Measurements from ENCODE around the gene FARSB.
"Not testable (repeated sequence)": the region's sequence is repeated elsewhere in the genome, so short reads cannot be mapped to it uniquely, and the experiment has no call there.

FARSB gene

GRCh38 chr2:222603501-222603900, 52.4 kb downstream of the FARSB start:
- DNase-seq = no peak

GRCh38 chr2:222598611-222599010, 57.3 kb downstream of the FARSB start:
- DNase-seq = no peak

DNA sequence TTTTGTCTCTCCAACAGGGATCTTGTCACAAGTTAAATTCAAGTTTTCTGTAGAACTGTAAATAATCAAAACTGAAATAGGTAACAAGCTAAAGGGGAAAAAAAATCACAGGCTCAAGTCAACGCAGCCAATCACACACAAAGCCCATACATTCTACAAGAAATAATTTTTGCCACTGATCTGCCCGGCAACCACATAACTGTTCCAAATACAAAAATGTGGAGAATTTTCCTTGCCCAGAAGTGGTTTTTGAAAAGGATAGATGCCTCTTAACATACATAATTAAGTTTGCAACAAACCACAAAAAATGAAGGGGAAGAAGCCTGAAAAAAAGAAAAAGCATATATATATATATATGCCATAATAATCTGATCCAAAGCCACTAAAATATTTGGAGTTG, 60.3 kb downstream of the FARSB start:
- no peak for DNase-seq

DNA sequence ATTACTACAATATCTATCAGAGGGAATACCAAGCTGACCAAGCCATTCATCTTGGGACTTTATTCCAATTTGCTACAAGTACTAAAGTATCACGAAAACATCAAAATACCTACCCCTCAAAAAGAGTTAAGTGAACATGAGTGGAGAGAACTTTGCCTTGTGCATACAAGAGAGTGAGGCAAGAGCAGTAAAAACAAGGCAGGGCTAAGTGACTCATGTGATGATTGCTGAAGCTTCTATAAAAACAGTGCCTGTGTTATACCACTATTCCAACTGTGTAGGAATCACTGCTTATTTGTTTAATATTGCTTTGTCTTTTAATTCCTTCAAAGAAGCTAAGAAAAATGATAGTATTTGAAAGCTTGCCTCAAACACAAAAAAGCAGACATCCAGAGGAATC, 61.2 kb downstream of the FARSB start:
- no peak for DNase-seq

- DNase-seq = no peak
Observed at GRCh38 chr2:222592176-222592575, 63.7 kb downstream of the FARSB start.

- DNase-seq = no peak
Observed at GRCh38 chr2:222591661-222592060, 64.2 kb downstream of the FARSB start.

DNA sequence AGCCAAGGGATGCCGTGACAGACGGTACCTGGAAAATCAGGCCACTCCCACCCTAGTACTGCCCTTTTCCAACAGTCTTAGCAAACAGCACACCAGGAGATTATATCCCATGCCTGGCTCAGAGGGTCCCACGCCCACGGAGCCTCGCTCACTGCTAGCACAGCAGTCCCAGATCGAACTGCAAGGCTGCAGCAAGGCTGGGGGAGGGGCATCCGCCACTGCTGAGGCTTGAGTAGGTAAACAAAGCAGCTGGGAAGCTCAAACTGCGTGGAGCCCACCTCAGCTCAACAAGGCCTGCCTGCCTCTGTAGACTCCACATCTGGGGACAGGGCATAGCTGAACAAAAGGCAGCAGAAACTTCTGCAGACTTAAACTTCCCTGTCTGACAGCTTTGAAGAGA, 71.3 kb downstream of the FARSB start:
- DNase-seq = not testable (repeated sequence)

DNA sequence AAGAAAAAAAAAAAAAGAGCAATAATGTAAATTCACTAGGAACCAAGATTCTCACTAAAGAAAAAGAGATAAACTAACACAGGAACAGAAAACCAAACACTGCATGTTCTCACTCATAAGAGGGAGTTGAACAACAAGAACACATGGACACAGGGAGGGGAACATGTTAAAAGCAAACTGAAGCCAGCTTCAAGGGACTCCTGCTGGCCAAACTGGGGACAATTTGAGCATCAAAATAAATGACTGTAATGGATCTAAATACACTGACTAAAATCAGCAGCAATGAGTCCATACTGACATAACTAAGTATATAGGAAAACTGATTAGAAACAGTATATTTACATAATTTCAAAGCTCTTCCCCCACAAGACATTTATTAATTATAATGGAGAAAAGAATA, 73.0 kb downstream of the FARSB start:
- DNase-seq = no peak

DNA sequence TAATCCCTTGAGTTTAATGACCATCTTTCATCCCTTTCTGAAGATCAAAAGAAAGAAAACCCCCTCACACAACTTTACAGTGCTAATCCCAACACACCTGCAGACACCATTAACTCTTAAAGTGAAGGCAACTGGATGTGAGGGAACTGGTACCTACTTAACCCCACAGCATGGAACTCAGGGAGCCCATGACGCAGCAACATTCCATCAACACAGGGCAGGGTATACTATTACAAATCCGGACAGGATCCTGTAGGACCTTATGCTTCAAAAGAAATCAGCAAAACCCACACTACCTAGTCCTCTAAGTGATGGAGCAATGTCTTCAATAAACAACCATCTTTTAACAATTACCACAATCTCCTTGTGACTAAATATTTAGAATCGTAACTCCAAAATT, 78.6 kb downstream of the FARSB start:
- DNase-seq = no peak

DNA sequence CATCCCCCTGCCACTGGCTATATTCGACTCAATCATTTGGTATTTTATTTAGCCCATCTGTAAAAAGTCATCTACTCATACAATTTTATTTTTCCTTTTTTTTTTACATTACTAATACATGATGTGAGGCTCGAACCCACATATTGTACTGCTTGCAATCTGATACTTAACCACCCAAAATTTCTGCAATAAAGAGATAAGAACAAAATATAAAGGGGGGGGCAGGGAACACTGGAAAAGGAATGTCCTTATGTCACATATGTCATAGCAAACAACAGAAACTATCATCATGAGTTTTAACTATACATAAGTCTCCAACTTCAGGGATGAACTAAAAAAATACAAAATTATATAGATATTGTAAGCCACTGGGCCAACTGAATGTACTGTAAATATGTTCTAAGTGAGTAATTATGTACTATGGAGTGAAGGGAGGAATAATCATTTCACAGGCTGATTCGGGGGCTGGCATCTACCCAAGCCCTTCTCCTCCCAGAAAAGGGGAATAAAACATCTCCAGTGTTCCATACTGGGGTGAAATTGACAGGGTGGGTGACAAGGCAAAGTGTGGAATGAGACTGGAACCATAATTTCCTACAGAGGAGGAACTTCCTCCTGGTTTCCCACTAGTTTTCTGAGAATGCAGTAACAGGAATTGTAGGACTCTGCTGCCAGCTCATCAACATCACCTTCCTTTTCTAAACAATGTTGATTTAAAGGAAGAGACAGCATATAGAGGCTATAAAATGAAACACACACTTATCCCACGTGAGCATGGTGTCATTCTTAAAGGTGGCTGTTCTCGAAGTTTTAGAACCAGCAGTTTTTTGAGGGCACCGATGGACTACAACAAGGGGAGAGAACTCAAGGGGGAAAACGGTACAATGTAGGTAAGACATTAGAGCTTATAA, 79.5 kb downstream of the FARSB start:
- no peak for DNase-seq

DNA sequence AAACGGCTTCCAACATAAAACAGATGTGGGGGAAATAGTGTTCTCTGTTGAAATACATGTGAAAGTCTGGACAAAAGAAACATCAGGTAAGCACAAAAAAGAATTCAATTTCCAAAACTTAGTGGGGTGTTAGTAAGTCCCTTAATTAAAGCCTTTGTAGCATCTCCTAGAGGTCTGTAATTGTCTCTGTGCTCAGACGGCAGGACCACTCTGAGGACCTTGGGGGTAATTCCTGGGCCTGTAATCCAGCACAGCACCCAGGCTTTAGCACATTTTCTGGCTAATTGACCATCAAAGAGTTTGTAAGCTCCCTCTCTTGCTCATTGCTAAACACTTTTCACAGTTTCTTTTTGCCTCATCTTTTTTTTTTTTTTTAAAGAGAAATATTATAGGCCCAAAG, 80.3 kb downstream of the FARSB start:
- DNase-seq = no peak

DNA sequence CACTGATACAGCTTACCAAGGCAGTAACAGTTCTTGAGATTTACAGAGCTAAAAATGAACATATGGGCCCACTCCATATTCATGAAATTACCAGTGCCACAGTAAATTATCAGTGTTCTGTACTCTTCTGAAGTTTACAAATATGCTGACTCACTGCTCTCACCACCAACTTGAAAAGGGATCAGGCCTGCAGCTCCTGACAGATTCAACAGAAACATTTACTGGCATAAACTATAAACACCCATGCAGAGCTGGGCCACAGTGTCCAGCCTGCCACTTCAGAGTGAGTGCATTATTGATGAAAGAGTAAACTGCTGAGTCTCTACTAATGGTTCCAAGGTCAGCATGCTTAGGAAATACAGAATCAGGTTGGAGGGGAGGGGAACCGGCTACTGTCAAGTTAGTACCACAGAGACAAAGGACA, 83.1 kb downstream of the FARSB start:
- DNase-seq = no peak

- DNase-seq = no peak
Observed at GRCh38 chr2:222572264-222572721, 83.6 kb downstream of the FARSB start.

- no peak for DNase-seq
Observed at GRCh38 chr2:222569826-222570225, 86.1 kb downstream of the FARSB start.

- peak; percentile 87 for DNase-seq
Observed at GRCh38 chr2:222568865-222569264, 87.0 kb downstream of the FARSB start.

GRCh38 chr2:222566229-222566628, 89.7 kb downstream of the FARSB start:
- DNase-seq = no peak

DNA sequence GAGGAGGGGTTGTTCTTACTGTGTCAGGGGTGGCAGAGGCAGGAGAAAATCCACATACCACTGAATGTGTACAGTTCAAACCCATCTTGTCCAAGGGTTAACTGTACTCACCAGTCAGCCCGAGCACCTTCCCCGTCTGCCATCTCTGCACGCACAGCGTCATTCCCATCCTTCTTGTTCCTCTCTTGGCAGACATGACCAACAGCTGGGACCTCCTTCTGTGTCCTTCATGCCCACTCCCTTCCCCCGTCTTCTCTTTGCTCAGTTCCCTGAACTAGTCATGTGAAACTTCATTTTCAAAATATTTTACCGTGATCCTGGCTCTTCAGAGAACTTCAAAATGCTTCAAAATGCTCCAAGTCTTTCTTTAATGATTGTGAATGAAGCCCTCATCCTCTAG, 92.0 kb downstream of the FARSB start:
- no peak for DNase-seq

- no peak for DNase-seq
Observed at GRCh38 chr2:222563106-222563718, 92.7 kb downstream of the FARSB start.

DNA sequence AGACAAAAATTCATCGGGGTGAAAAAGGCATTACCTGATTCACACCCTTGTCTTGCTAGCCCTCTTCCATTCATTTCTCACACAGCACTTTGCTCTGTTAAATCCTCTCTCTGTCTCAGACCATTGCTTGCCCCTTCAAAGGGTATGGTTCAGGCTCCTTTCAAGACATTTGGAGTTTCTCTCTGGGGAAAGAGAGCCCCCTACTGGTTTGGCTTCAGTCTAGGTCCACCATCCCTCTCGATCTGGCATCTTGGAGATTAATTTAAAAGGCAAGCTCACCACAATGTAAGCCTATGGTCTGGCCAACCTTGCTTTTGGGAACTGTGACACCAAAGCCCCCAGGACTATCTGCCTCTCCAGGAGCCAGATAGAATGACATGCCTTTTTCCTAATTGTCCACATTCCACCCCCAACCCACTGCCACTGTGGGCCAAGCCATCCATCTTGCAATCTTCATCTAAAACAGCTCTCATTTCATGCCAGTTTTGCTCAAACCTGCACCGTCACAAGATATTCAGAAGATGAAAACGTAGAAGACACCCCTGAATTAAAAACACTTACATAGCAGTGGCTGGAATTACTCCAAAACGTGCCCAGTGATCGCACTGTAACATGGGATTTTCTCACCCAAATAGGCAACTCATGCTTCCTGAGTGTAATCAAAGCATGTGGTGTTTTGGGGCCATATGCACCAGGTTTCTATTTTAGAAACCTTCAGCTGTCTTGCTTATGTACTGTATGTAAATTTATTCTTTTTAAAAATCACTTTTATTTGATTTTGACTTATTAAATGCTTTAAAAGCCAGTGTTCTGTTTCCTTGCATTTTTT, 93.9 kb downstream of the FARSB start:
- DNase-seq = peak; percentile 55

DNA sequence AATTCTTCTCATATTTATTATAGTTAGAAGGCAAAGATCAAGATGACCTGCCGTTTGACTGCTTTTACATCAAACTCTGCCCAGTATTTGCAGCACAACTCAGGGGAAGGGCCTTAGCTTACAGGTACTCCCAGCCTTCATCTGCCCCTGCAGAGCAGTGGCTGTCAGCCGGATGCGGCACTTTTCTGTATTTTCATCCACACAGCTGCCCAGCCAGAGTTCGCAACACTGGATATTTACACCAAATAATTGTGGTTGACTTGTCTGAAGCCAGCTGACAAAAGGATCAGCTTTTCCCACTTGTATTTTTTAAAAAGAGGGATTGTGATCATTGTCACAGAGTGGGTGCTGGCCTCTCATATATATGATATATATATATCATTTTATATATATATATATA, 94.7 kb downstream of the FARSB start:
- DNase-seq = no peak

- no peak for DNase-seq
Observed at GRCh38 chr2:222554517-222554916, 101.4 kb downstream of the FARSB start.

GRCh38 chr2:222548992-222549391, 106.9 kb downstream of the FARSB start:
- DNase-seq = no peak

GRCh38 chr2:222547083-222547482, 108.8 kb downstream of the FARSB start:
- DNase-seq = no peak
